GM21526 (cell line): ENCODE measurements around the gene GALNT18.

ENCODE experiments used
- ATAC-seq: cut with Tn5 transposase; IDR thresholded peaks from one replicate; pipeline ENCODE4 v1.9.1; 2021; ENCODE audit warnings: moderate library complexity; ENCODE audit not compliant: unreplicated experiment, low FRiP score

GALNT18 gene

DNA sequence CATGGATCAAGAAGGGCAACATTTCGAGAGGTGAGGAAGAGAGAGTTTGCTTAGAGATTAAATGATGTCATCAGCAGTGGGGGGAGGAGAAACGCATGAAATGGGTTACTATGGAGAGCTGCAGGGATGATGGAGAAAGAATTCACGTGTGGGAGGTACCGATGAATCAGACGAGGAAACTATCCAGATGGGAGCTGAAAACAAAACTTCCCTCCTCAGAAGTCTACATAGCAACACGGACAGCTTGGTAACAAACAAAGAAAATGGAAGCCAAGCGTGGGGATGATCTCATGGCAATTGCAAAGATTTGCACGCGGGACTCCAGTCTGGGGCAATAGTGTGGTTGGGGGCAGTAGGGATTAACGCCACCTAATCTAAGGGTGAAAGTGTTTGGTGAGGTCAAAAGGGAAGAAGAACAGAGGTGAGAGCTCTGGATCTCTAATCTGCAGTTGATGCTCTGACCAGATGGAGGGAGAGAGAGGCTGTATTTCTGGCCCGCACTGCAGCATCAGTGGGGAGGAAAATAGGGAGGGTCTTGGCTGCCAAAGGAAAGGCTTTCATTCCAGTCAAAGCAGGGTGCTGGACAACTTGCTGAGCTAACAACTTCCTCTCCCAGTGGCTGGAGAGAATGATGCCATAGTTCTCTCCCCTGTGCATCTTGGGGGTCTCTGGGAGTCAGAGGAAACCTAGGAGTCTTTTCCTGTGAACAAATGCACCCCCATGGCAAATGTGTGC is 225.3 kb downstream of the GALNT18 start:
- ATAC-seq, result no peak

DNA sequence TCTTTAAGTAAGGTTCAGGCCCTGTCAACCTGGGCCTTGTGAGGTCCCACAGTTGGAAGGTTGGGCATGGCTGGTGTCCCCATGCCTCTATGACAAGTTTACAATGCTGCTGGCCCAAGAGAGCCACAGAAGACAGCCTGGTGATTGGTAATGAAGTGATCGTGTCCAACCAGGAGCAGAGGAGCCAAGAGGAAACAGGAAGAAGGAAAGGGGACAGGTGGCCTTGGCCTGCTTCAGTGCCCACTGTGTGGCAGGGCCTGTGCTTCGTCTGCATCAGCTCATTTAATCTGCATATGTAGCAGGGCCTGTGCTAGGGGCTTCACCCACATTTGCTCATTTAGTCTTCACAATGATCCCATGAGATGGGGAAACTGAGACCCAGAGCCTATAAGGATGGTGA is 226.7 kb downstream of the GALNT18 start:
- no peak for ATAC-seq

- no peak for ATAC-seq
Measured at GRCh38 chr11:11394241-11394640, 227.6 kb downstream of the GALNT18 start.

DNA sequence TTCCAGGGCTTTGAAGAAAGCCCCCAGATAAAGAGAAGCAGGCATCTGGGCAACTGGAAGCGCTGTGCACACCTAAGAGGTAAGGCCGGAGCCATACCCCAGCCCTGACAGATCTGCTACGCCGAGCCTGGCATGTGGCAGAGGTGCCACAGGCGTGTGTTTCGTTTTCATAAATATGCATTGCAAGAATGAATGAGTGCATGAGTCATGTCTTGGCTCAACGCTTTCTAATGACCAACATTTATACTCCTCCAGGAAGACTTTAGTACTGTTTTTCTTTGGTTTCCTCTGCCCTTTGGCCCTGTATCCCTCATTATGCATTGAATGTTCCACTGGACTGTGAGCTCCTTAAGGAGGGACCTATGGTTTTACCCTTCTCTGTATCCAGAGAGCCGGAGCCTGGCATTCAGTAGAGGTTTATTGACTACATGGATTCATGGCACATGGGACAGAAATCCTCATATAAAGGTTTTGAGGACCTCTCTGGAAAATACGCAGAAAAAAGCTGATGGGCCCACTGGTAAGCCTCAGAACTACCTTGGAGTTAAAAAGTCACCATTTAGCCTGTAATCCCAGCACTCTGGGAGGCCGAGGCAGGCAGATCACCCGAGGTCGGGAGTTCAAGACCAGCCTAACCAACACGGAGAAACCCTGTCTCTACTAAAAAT is 229.9 kb downstream of the GALNT18 start:
- no peak for ATAC-seq

GRCh38 chr11:11391169-11391568 is 230.6 kb downstream of the GALNT18 start:
- ATAC-seq, result no peak

- ATAC-seq, result no peak
Measured at GRCh38 chr11:11390068-11390771, 231.6 kb downstream of the GALNT18 start.

GRCh38 chr11:11389238-11389637 is 232.6 kb downstream of the GALNT18 start:
- ATAC-seq, result no peak

DNA sequence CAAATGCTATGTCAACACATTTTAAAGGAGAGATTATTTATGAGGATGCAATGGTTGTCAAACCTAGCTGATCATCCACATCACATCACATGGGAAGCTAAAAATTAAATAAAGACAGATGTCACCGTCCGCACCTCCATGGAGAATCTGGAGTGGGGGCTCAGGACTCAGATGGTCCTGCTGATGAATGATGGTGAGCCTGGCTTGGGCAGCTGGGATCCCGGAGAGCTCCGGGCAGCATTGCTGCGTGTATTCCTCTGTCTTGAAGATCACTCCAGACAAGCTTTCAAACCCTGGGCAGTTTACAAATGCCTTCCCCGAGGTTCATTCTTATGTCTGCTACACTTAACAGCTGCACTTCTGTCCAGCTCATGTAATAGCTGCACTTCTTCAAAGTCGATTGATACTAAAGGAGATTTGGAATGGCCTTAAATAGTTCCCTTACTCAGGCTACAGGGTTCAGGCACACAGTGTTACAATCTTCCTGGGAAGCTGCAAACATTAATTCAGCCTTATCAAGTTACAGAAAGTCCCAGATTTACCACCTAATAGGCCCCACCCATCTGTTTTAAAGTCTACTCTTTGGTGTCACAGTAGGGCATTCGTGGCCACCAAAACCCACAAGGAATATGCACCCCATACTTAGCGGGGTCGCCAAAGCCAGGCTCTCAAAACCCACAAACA is 234.0 kb downstream of the GALNT18 start:
- ATAC-seq, result no peak

- no peak for ATAC-seq
Measured at GRCh38 chr11:11387207-11387606, 234.6 kb downstream of the GALNT18 start.

- no peak for ATAC-seq
Measured at GRCh38 chr11:11384829-11385228, 237.0 kb downstream of the GALNT18 start.

DNA sequence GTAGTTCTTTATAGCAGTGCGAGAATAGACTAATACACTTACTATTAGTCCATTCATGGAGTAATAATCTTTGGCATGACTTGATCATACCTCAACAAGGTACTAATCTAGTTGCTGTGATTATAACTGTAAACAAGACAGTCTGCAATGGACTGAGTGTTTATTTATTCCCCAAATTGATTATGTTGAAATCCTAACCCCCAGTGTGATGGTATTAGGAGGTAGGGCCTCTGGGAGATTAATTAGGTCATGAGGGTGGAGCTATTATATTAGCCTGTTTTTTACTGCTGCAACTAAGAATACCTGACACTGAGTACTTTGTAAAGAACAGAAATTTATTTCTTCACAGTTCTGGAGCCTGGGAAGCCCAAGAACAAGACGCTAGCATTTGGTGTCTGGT is 237.8 kb downstream of the GALNT18 start:
- ATAC-seq, result no peak

- no peak for ATAC-seq
Measured at GRCh38 chr11:11382858-11383532, 238.8 kb downstream of the GALNT18 start.

DNA sequence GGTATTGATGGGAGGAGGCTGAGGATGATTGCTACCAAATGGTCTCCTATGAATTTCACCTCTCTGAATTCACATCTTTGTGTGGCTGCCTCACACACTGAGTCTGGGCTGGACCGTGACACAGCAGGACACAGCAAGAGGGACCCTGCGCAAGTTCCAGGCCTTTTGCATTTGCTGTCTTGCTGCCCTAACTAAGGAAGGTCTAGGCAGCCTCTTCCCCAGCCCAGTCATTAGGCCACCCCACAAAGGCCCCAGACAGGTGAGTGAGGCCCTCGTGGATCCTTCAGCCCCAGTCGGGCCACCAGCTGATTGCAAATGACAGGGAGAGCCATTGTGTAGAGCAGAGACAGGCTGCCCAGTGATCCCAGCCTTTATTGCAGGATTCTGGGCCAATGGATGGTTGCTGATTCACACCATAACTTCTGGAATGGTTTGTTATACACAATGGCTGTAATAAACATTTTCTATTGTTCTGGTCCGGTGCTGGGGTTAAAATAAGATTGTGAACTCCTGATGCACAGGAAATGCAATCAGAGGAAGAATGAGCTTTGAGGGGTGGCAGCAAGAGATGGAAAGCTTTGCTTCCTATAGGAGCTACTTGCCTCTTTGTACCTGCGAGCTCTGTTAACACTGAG is 240.2 kb downstream of the GALNT18 start:
- ATAC-seq, result no peak

DNA sequence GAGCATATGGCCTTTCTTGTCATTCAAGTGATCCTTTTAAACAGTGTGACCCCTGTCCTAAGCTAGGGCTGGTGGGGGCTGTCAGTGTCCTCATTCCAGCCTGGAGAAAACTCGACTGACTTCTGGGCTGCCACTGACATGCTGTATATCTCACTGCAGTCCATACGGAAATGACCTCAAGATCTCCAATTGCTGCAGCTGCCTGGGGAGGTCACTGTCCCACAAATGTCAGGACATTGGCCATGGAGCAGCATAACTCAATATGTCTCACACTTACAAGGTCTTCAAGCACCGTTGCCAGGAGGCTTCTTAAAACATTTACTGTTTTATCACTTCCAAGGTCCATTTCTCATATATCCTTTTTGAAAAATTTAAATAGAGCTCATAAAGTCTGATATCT is 240.9 kb downstream of the GALNT18 start:
- no peak for ATAC-seq

- ATAC-seq, result no peak
Measured at GRCh38 chr11:11380340-11380739, 241.5 kb downstream of the GALNT18 start.

- no peak for ATAC-seq
Measured at GRCh38 chr11:11379661-11380060, 242.1 kb downstream of the GALNT18 start.

DNA sequence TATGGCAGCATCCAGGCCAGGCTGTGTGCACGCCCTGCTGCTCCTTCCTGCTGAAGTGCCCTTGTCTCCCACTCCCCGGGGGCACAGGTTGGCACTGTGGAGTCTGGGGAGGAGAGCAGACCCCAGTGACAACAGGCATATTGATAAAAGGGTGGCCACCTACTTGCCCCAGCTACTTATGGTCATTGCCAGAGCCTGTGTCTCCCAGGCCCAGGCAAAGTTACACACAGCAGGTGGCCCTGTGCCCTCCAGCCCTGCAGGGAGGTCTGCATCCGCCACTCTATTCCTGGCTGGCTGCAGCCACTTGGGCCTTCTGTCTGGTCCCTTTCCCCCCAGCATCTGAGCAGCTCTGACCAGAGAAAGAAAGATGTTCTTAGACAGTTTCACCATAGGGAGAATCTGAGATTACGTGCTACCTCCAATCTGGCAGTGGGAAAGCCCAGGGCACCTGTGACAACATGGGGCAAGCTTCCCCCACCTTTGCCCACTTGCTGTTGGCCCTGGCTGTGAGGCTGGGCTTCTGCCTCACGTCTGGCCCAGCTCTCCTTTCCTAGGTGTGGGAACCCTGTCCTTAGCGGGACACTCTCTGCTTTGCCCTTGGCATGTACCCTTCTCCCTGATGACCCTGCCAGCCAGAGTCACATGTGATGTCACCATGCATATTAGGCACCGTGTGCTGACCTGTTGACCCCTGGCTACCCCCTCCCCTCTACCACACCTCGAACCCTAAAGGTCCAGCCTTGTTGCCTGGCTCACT is 243.4 kb downstream of the GALNT18 start:
- ATAC-seq, result no peak

GRCh38 chr11:11374358-11375148 is 247.3 kb downstream of the GALNT18 start:
- no peak for ATAC-seq

GRCh38 chr11:11373934-11374333 is 247.9 kb downstream of the GALNT18 start:
- no peak for ATAC-seq
